Activated CD8-positive, alpha-beta memory T cell treated with anti-CD3 and anti-CD28 coated beads for 36 hours (primary cell): ENCODE results near the gene ITGA2. TPM values are rescaled to one million over a fixed set of nuclear protein-coding genes. Genes with fewer than 3 reads are reported as not detected.
"Not testable (repeated sequence)": the region's sequence is repeated elsewhere in the genome, so short reads cannot be mapped to it uniquely, and the experiment has no call there.

Source experiments
- CTCF ChIA-PET: fragments of 350-600 bp; sonication (Branson Sonifier 250); formaldehyde crosslinking; loops from one replicate; lab custom pipeline; 2021; ENCODE audit warnings: antibody characterized with exemption; lab: Charles Lee
- POLR2A ChIA-PET: fragments of 350-600 bp; sonication (Branson Sonifier 250); formaldehyde crosslinking; loops from one replicate; lab custom pipeline; 2021; ENCODE audit warnings: antibody characterized with exemption; lab: Charles Lee
- total RNA-seq, 2 experiments: library from RNA; stranded (reverse); gene quantifications; one replicate each; pipeline ENCODE4 v1.2.3, GENCODE V29; 2021

ITGA2 gene
- 1 to 10 TPM; 6.2 to 6.3 TPM for total RNA-seq

- ChIA-PET POLR2A (no interaction called here), CTCF (interaction anchor here (0.9 to 2.5 kb wide), 5 partner anchors 9 to 40 kb away, joined by 3 to 7 read pairs (median 5); no protein-coding TSS in a partner anchor)
Observed at GRCh38 chr5:52989025-52989780, at the start of gene ITGA2. Gene ITGA2 (plus strand): TSS chr5:52989352. CDS start chr5:52989469, 117 bp downstream.

GRCh38 chr5:52943285-52943684 lies 45.9 kb upstream of the ITGA2 start:
- ChIA-PET POLR2A (no interaction called here), CTCF (interaction anchor here (1.0 to 1.8 kb wide), 3 partner anchors 121 to 154 kb away, joined by 3 to 5 read pairs (median 3); no protein-coding TSS in a partner anchor)

GRCh38 chr5:52943808-52944207 lies 45.3 kb upstream of the ITGA2 start:
- POLR2A ChIA-PET = no interaction called here
- CTCF ChIA-PET = interaction anchor here (1.0 to 1.8 kb wide), 3 partner anchors 121 to 153 kb away, joined by 3 to 5 read pairs (median 3); no protein-coding TSS in a partner anchor

GRCh38 chr5:52945040-52945439 lies 44.1 kb upstream of the ITGA2 start:
- POLR2A ChIA-PET = no interaction called here
- CTCF ChIA-PET = no interaction called here

- ChIA-PET POLR2A (no interaction called here), CTCF (no interaction called here)
Observed at GRCh38 chr5:52947208-52947607, 41.9 kb upstream of the ITGA2 start.

GRCh38 chr5:52947851-52948250 lies 41.3 kb upstream of the ITGA2 start:
- ChIA-PET POLR2A (interaction anchor here (0.6 kb wide), 1 partner anchor 142 kb away, joined by 3 read pairs; no protein-coding TSS in a partner anchor), CTCF (interaction anchor here (1.0 to 2.5 kb wide), 9 partner anchors 40 to 151 kb away, joined by 3 to 12 read pairs (median 6); partner anchors contain the start of gene ITGA2)

- CTCF ChIA-PET = interaction anchor here (0.6 to 2.5 kb wide), 12 partner anchors 31 to 255 kb away, joined by 3 to 12 read pairs (median 6); partner anchors contain the start of gene ITGA2
- POLR2A ChIA-PET = interaction anchor here (0.6 to 1.4 kb wide), 2 partner anchors 141 to 161 kb away, joined by 3 to 10 read pairs; partner anchors contain the start of gene MOCS2
Observed at GRCh38 chr5:52948418-52949076, 40.6 kb upstream of the ITGA2 start.

- CTCF ChIA-PET = interaction anchor here (1.3 to 1.6 kb wide), 2 partner anchors 38 to 55 kb away, joined by 3 to 5 read pairs; no protein-coding TSS in a partner anchor
- POLR2A ChIA-PET = no interaction called here
Observed at GRCh38 chr5:52950686-52951085, 38.5 kb upstream of the ITGA2 start.

- ChIA-PET POLR2A (no interaction called here), CTCF (no interaction called here)
Observed at GRCh38 chr5:52952483-52952882, 36.7 kb upstream of the ITGA2 start.

- CTCF ChIA-PET = no interaction called here
Observed at GRCh38 chr5:52956014-52956413, 33.1 kb upstream of the ITGA2 start.

GRCh38 chr5:52956915-52957747 lies 32.0 kb upstream of the ITGA2 start:
- ChIA-PET POLR2A (no interaction called here), CTCF (no interaction called here)

More at GRCh38 chr5:52956014-52956413, 33.1 kb upstream of the ITGA2 start:
- POLR2A ChIA-PET = no interaction called here

GRCh38 chr5:52961274-52961681 lies 27.9 kb upstream of the ITGA2 start:
- ChIA-PET POLR2A (no interaction called here), CTCF (no interaction called here)

- CTCF ChIA-PET = no interaction called here
Observed at GRCh38 chr5:52963636-52964035, 25.5 kb upstream of the ITGA2 start.

GRCh38 chr5:52964138-52964537 lies 25.0 kb upstream of the ITGA2 start:
- CTCF ChIA-PET = no interaction called here
- POLR2A ChIA-PET = no interaction called here

More at GRCh38 chr5:52963636-52964035, 25.5 kb upstream of the ITGA2 start:
- POLR2A ChIA-PET = no interaction called here

- POLR2A ChIA-PET, CTCF ChIA-PET: not testable (repeated sequence)
Observed at GRCh38 chr5:52976157-52976556, 13.0 kb upstream of the ITGA2 start.

- CTCF ChIA-PET = no interaction called here
- POLR2A ChIA-PET = no interaction called here
Observed at GRCh38 chr5:52977264-52977897, 11.8 kb upstream of the ITGA2 start.

GRCh38 chr5:52981507-52981906 lies 7.6 kb upstream of the ITGA2 start:
- POLR2A ChIA-PET = no interaction called here
- CTCF ChIA-PET = interaction anchor here (1.4 kb wide), 1 partner anchor 12 kb away, joined by 3 read pairs; no protein-coding TSS in a partner anchor
